ENCODE data around the gene DGKI.
"Not testable (repeated sequence)": the region's sequence is repeated elsewhere in the genome, so short reads cannot be mapped to it uniquely, and the experiment has no call there.

The DGKI gene

GRCh38 chr7:137471128-137471527 lies 375.6 kb downstream of the DGKI start:
- Histone ChIP-seq H3K27me3 (ENCODE audit: control insufficient read depth in 1 of 2, insufficient read depth in 2 of 2, low read length in 2 of 2) (no peaks in the 10 kb centered on the region), H3K36me3 (ENCODE audit: insufficient read depth, low read length) (no peaks in the 10 kb centered on the region), H3K9ac (ENCODE audit: low read length) (no peak overlapping the region), H3K4me1 (ENCODE audit: insufficient read depth, low read length) (no peaks in the 10 kb centered on the region), H3K27ac (ENCODE audit: low read depth, low read length) (no peak overlapping the region), H3K4me3 (ENCODE audit: low read depth in 1 of 2, low read length in 2 of 2) (no peak overlapping the region), H3K9me3 (ENCODE audit: low read length) (no peaks in the 10 kb centered on the region)

- Histone ChIP-seq H3K4me3 (ENCODE audit: low read depth in 1 of 2, low read length in 2 of 2) (no peak overlapping the region), H3K36me3 (ENCODE audit: insufficient read depth, low read length) (no peaks in the 10 kb centered on the region), H3K9ac (ENCODE audit: low read length) (no peak overlapping the region), H3K9me3 (ENCODE audit: low read length) (no peaks in the 10 kb centered on the region), H3K27ac (ENCODE audit: low read depth, low read length) (no peak overlapping the region), H3K27me3 (ENCODE audit: control insufficient read depth in 1 of 2, insufficient read depth in 2 of 2, low read length in 2 of 2) (no peaks in the 10 kb centered on the region), H3K4me1 (ENCODE audit: insufficient read depth, low read length) (no peaks in the 10 kb centered on the region)
These were observed 376.9 kb downstream of the DGKI start for GRCh38 chr7:137469858-137470257.

- no peak overlapping the region for H3K27ac ChIP-seq (ENCODE audit: low read depth, low read length)
- no peak overlapping the region for H3K4me3 ChIP-seq (ENCODE audit: low read depth in 1 of 2, low read length in 2 of 2)
- no peaks in the 10 kb centered on the region for H3K27me3 ChIP-seq (ENCODE audit: control insufficient read depth in 1 of 2, insufficient read depth in 2 of 2, low read length in 2 of 2)
- no peaks in the 10 kb centered on the region for H3K9me3 ChIP-seq (ENCODE audit: low read length)
- H3K4me1 ChIP-seq (ENCODE audit: insufficient read depth, low read length), result no peaks in the 10 kb centered on the region
- H3K9ac ChIP-seq (ENCODE audit: low read length), result no peak overlapping the region
- no peaks in the 10 kb centered on the region for H3K36me3 ChIP-seq (ENCODE audit: insufficient read depth, low read length)
These were observed 377.5 kb downstream of the DGKI start for GRCh38 chr7:137469191-137469811.

- no peak overlapping the region for H3K9ac ChIP-seq (ENCODE audit: low read length)
- H3K36me3 ChIP-seq (ENCODE audit: insufficient read depth, low read length), result no peaks in the 10 kb centered on the region
- H3K9me3 ChIP-seq (ENCODE audit: low read length), result no peaks in the 10 kb centered on the region
- no peak overlapping the region for H3K4me3 ChIP-seq (ENCODE audit: low read depth in 1 of 2, low read length in 2 of 2)
- no peaks in the 10 kb centered on the region for H3K27me3 ChIP-seq (ENCODE audit: control insufficient read depth in 1 of 2, insufficient read depth in 2 of 2, low read length in 2 of 2)
- H3K4me1 ChIP-seq (ENCODE audit: insufficient read depth, low read length), result no peaks in the 10 kb centered on the region
- H3K27ac ChIP-seq (ENCODE audit: low read depth, low read length), result no peak overlapping the region
These were observed 383.9 kb downstream of the DGKI start for GRCh38 chr7:137462847-137463246.

- Histone ChIP-seq H3K9me3 (ENCODE audit: low read length) (no peaks in the 10 kb centered on the region), H3K4me1 (ENCODE audit: insufficient read depth, low read length) (no peaks in the 10 kb centered on the region), H3K36me3 (ENCODE audit: insufficient read depth, low read length) (no peaks in the 10 kb centered on the region), H3K9ac (ENCODE audit: low read length) (no peak overlapping the region), H3K27ac (ENCODE audit: low read depth, low read length) (no peak overlapping the region), H3K4me3 (ENCODE audit: low read depth in 1 of 2, low read length in 2 of 2) (no peak overlapping the region), H3K27me3 (ENCODE audit: control insufficient read depth in 1 of 2, insufficient read depth in 2 of 2, low read length in 2 of 2) (no peaks in the 10 kb centered on the region)
These were observed 384.6 kb downstream of the DGKI start for GRCh38 chr7:137462074-137462715.

GRCh38 chr7:137458399-137458798 lies 388.4 kb downstream of the DGKI start:
- H3K27me3 ChIP-seq (ENCODE audit: control insufficient read depth in 1 of 2, insufficient read depth in 2 of 2, low read length in 2 of 2), result no peaks in the 10 kb centered on the region
- H3K9me3 ChIP-seq (ENCODE audit: low read length), result no peaks in the 10 kb centered on the region
- no peak overlapping the region for H3K9ac ChIP-seq (ENCODE audit: low read length)
- no peak overlapping the region for H3K27ac ChIP-seq (ENCODE audit: low read depth, low read length)
- peaks cover 8% of the 10 kb centered on the region for H3K4me1 ChIP-seq (ENCODE audit: insufficient read depth, low read length)
- H3K36me3 ChIP-seq (ENCODE audit: insufficient read depth, low read length), result no peaks in the 10 kb centered on the region
- H3K4me3 ChIP-seq (ENCODE audit: low read depth in 1 of 2, low read length in 2 of 2), result no peak overlapping the region

- no peaks in the 10 kb centered on the region for H3K27me3 ChIP-seq (ENCODE audit: control insufficient read depth in 1 of 2, insufficient read depth in 2 of 2, low read length in 2 of 2)
- H3K27ac ChIP-seq (ENCODE audit: low read depth, low read length), result peak overlapping the region; percentile 82
- peak overlapping the region in 1 of 2 donors; percentile 21 for H3K4me3 ChIP-seq (ENCODE audit: low read depth in 1 of 2, low read length in 2 of 2)
- no peak overlapping the region for H3K9ac ChIP-seq (ENCODE audit: low read length)
- peaks cover 8% of the 10 kb centered on the region for H3K4me1 ChIP-seq (ENCODE audit: insufficient read depth, low read length)
- no peaks in the 10 kb centered on the region for H3K9me3 ChIP-seq (ENCODE audit: low read length)
- no peaks in the 10 kb centered on the region for H3K36me3 ChIP-seq (ENCODE audit: insufficient read depth, low read length)
These were observed 392.0 kb downstream of the DGKI start for GRCh38 chr7:137454767-137455166.

GRCh38 chr7:137454246-137454724 lies 392.5 kb downstream of the DGKI start:
- Histone ChIP-seq H3K9ac (ENCODE audit: low read length) (no peak overlapping the region), H3K4me3 (ENCODE audit: low read depth in 1 of 2, low read length in 2 of 2) (peak overlapping the region in 1 of 2 donors; percentile 21), H3K27me3 (ENCODE audit: control insufficient read depth in 1 of 2, insufficient read depth in 2 of 2, low read length in 2 of 2) (no peaks in the 10 kb centered on the region), H3K4me1 (ENCODE audit: insufficient read depth, low read length) (peaks cover 8% of the 10 kb centered on the region), H3K9me3 (ENCODE audit: low read length) (no peaks in the 10 kb centered on the region), H3K36me3 (ENCODE audit: insufficient read depth, low read length) (no peaks in the 10 kb centered on the region), H3K27ac (ENCODE audit: low read depth, low read length) (peak overlapping the region; percentile 82)

- no peaks in the 10 kb centered on the region for H3K27me3 ChIP-seq (ENCODE audit: control insufficient read depth in 1 of 2, insufficient read depth in 2 of 2, low read length in 2 of 2)
- H3K9me3 ChIP-seq (ENCODE audit: low read length), result no peaks in the 10 kb centered on the region
- no peaks in the 10 kb centered on the region for H3K36me3 ChIP-seq (ENCODE audit: insufficient read depth, low read length)
- H3K27ac ChIP-seq (ENCODE audit: low read depth, low read length), result no peak overlapping the region
- peaks cover 8% of the 10 kb centered on the region for H3K4me1 ChIP-seq (ENCODE audit: insufficient read depth, low read length)
- H3K4me3 ChIP-seq (ENCODE audit: low read depth in 1 of 2, low read length in 2 of 2), result no peak overlapping the region
- H3K9ac ChIP-seq (ENCODE audit: low read length), result no peak overlapping the region
These were observed 393.4 kb downstream of the DGKI start for GRCh38 chr7:137453356-137453755.

GRCh38 chr7:137449016-137449415 lies 397.8 kb downstream of the DGKI start:
- no peaks in the 10 kb centered on the region for H3K36me3 ChIP-seq (ENCODE audit: insufficient read depth, low read length)
- H3K27me3 ChIP-seq (ENCODE audit: control insufficient read depth in 1 of 2, insufficient read depth in 2 of 2, low read length in 2 of 2), result no peaks in the 10 kb centered on the region
- H3K27ac ChIP-seq (ENCODE audit: low read depth, low read length), result no peak overlapping the region
- no peaks in the 10 kb centered on the region for H3K9me3 ChIP-seq (ENCODE audit: low read length)
- H3K4me1 ChIP-seq (ENCODE audit: insufficient read depth, low read length), result no peaks in the 10 kb centered on the region
- H3K9ac ChIP-seq (ENCODE audit: low read length), result no peak overlapping the region
- no peak overlapping the region for H3K4me3 ChIP-seq (ENCODE audit: low read depth in 1 of 2, low read length in 2 of 2)

- H3K9ac ChIP-seq (ENCODE audit: low read length); H3K27me3 ChIP-seq (ENCODE audit: control insufficient read depth in 1 of 2, insufficient read depth in 2 of 2, low read length in 2 of 2); H3K4me1 ChIP-seq (ENCODE audit: insufficient read depth, low read length); H3K4me3 ChIP-seq (ENCODE audit: low read depth in 1 of 2, low read length in 2 of 2); H3K9me3 ChIP-seq (ENCODE audit: low read length); H3K27ac ChIP-seq (ENCODE audit: low read depth, low read length); H3K36me3 ChIP-seq (ENCODE audit: insufficient read depth, low read length): not testable (repeated sequence)
These were observed 398.2 kb downstream of the DGKI start for GRCh38 chr7:137448572-137448971.

- H3K4me1 ChIP-seq (ENCODE audit: insufficient read depth, low read length), result no peaks in the 10 kb centered on the region
- H3K4me3 ChIP-seq (ENCODE audit: low read depth in 1 of 2, low read length in 2 of 2), result no peak overlapping the region
- no peaks in the 10 kb centered on the region for H3K9me3 ChIP-seq (ENCODE audit: low read length)
- H3K27ac ChIP-seq (ENCODE audit: low read depth, low read length), result no peak overlapping the region
- H3K36me3 ChIP-seq (ENCODE audit: insufficient read depth, low read length), result no peaks in the 10 kb centered on the region
- no peak overlapping the region for H3K9ac ChIP-seq (ENCODE audit: low read length)
- H3K27me3 ChIP-seq (ENCODE audit: control insufficient read depth in 1 of 2, insufficient read depth in 2 of 2, low read length in 2 of 2), result no peaks in the 10 kb centered on the region
These were observed 400.7 kb downstream of the DGKI start for GRCh38 chr7:137446025-137446424.
